DOHH2 (cell line): ENCODE measurements around the gene GAA.

Experiments used
- CTCF ChIP-seq: fragments of 200-600 bp; sonication (generic); IDR thresholded peaks from one replicate; pipeline ENCODE4 v1.5.1; 2014; ENCODE audit warnings: antibody characterized with exemption, mild to moderate bottlenecking, low read depth, low read length; ENCODE audit not compliant: poor library complexity, severe bottlenecking
- EZH2phosphoT487 ChIP-seq: fragments of 200-600 bp; sonication (generic); IDR thresholded peaks from 2 replicates; pipeline ENCODE4 v1.6.1; 2017; ENCODE audit warnings: borderline replicate concordance, mild to moderate bottlenecking, antibody characterized with exemption, low read length, moderate library complexity, mixed read lengths

GRCh38 chr17:80113033-80113484, 11.7 kb downstream of the GAA start:
- TF ChIP-seq CTCF (no peak), EZH2phosphoT487 (no peak)
